Fibroblast of skin of back (primary cell): ENCODE measurements around the gene ALS2CL.

ENCODE experiments used
- DNase-seq: peaks from one replicate; pipeline ENCODE4 v3.0.0-alpha.2; 2013

The ALS2CL gene

GRCh38 chr3:46664971-46665762, 28.3 kb downstream of the ALS2CL start:
- no peak for DNase-seq

- no peak for DNase-seq
Observed at GRCh38 chr3:46664188-46664970, 29.1 kb downstream of the ALS2CL start.

- DNase-seq: no peak
Observed at GRCh38 chr3:46663591-46664135, 29.8 kb downstream of the ALS2CL start.

- peak; percentile 10 for DNase-seq
Observed at GRCh38 chr3:46662771-46663551, 30.5 kb downstream of the ALS2CL start.

- DNase-seq: no peak
Observed at GRCh38 chr3:46661776-46662766, 31.4 kb downstream of the ALS2CL start.

GRCh38 chr3:46660543-46661523, 32.6 kb downstream of the ALS2CL start:
- no peak for DNase-seq

GRCh38 chr3:46660003-46660402, 33.5 kb downstream of the ALS2CL start:
- no peak for DNase-seq

- DNase-seq: peak; percentile 32
Observed at GRCh38 chr3:46659285-46659684, 34.2 kb downstream of the ALS2CL start.

- no peak for DNase-seq
Observed at GRCh38 chr3:46656778-46657556, 36.5 kb downstream of the ALS2CL start.

- peak; percentile 42 for DNase-seq
Observed at GRCh38 chr3:46655271-46655670, 38.2 kb downstream of the ALS2CL start.

- DNase-seq: no peak
Observed at GRCh38 chr3:46651084-46651483, 42.4 kb downstream of the ALS2CL start.

- peak; percentile 78 for DNase-seq
Observed at GRCh38 chr3:46649436-46649835, 44.0 kb downstream of the ALS2CL start.

- no peak for DNase-seq
Observed at GRCh38 chr3:46648096-46648495, 45.4 kb downstream of the ALS2CL start.

GRCh38 chr3:46646700-46647099, 46.8 kb downstream of the ALS2CL start:
- peak; percentile 58 for DNase-seq

GRCh38 chr3:46643701-46644100, 49.8 kb downstream of the ALS2CL start:
- no peak for DNase-seq

- no peak for DNase-seq
Observed at GRCh38 chr3:46642971-46643370, 50.5 kb downstream of the ALS2CL start.

- DNase-seq: no peak
Observed at GRCh38 chr3:46640927-46641326, 52.6 kb downstream of the ALS2CL start.

- DNase-seq: no peak
Observed at GRCh38 chr3:46639221-46639620, 54.3 kb downstream of the ALS2CL start.

- DNase-seq: no peak
Observed at GRCh38 chr3:46634856-46635255, 58.6 kb downstream of the ALS2CL start.
